ENCODE measurements around the gene PPIE. TPM values are rescaled to one million over a fixed set of nuclear protein-coding genes. Genes with fewer than 3 reads are reported as not detected.
A peak's percentile ranks its signal among the peaks of the same experiment; 100 is the strongest.

PPIE gene
- total and polyA plus RNA-seq, 4 experiments from 2014 or later = 67.7 to 162 (median 73.3) TPM

DNA sequence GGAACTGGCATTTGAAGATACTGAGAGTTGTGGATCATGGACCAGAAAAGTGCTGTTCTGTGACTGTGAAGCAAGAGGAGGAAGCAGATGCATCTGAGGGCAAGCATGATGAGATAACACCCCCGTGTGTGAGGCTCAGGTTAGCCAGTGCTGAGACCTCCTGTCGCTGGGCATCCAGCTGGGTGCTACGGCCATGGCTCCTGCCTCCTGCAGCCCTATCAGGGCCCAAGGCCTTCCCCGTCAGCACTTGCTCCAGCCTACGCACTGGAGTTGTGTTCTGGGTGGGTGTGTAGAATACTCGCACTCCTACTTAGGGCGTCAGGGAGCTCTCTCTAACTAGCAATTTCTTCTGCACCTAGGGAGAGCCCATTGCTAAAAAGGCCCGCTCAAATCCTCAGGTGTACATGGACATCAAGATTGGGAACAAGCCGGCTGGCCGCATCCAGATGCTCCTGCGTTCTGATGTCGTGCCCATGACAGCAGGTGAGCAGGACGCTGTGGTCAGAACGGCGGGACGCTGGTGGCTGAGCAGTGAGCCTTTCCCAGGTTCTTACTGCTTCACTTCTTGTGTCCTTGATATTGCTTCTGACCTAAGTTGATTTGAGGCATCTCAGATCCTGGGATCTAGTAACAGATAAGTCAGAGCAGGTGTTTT is 6.5 kb downstream of the PPIE start:
- H3K4me1 ChIP-seq (ENCODE audit: insufficient read depth, low read length) = peaks cover 4% of the 10 kb centered on the region
- no peak overlapping the region for H3K4me3 ChIP-seq (ENCODE audit: low read length in 2 of 2)
- CTCF ChIA-PET (ENCODE audit: partially characterized antibody) = no interaction called here
- Mint-ChIP-seq H3K27me3 (no peaks in the 10 kb centered on the region), H3K27ac (peak overlapping the region in 1 of 7 donors; percentile 27), H3K4me1 (peaks cover 4 to 17% (median 9%) of the 10 kb centered on the region in 4 donors), H3K4me3 (no peak overlapping the region), H3K9me3 (peaks cover 0 to 1% (median 0%) of the 10 kb centered on the region in 8 donors), H3K36me3 (peaks cover 69 to 80% of the 10 kb centered on the region in 2 donors)
- no peaks in the 10 kb centered on the region for H3K9me3 ChIP-seq (ENCODE audit: control insufficient read depth in 1 of 2, low read length in 2 of 2)
- H3K27me3 ChIP-seq (ENCODE audit: insufficient read depth, low read length) = no peaks in the 10 kb centered on the region
- no peak for DNase-seq
- intact Hi-C loops (cut with micrococcal nuclease) = no loop called here
- H3K27ac ChIP-seq (ENCODE audit: low read depth, low read length) = no peak overlapping the region
- H3K36me3 ChIP-seq (ENCODE audit: insufficient read depth, low read length) = peaks cover 87% of the 10 kb centered on the region
- POLR2A ChIA-PET (ENCODE audit: partially characterized antibody) = no interaction called here

DNA sequence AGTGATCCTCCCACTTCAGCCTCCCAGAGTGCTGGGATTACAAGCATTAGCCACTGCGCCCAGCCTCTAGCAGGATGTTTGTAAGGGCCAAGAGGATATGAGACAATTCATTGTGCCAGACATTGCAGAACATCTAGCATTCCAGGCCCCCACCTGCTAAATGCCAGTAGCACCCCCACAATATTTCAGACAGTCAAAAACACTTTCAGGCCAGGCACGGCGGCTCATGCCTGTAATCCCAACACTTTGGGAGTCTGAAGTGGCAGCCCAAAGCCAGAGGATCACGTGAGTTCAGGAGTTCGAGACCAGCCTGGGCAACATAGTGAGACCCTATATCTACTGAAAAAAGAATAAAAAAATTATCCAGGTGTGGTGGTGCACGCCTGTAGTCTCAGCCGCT is 12.9 kb downstream of the PPIE start:
- Histone ChIP-seq H3K9me3 (ENCODE audit: control insufficient read depth in 1 of 2, low read length in 2 of 2) (no peaks in the 10 kb centered on the region), H3K27ac (ENCODE audit: low read depth, low read length) (no peak overlapping the region), H3K27me3 (ENCODE audit: insufficient read depth, low read length) (no peaks in the 10 kb centered on the region), H3K4me1 (ENCODE audit: insufficient read depth, low read length) (no peaks in the 10 kb centered on the region), H3K4me3 (ENCODE audit: low read length in 2 of 2) (no peak overlapping the region), H3K36me3 (ENCODE audit: insufficient read depth, low read length) (peaks cover 93% of the 10 kb centered on the region)
- intact Hi-C loops (cut with micrococcal nuclease) = no loop called here
- ChIA-PET CTCF (ENCODE audit: partially characterized antibody) (interaction anchor here (1.8 kb wide), 1 partner anchor 94 kb away, joined by 5 read pairs; no protein-coding TSS in a partner anchor), POLR2A (ENCODE audit: partially characterized antibody) (no interaction called here)
- Mint-ChIP-seq H3K27ac (peak overlapping the region in 1 of 7 donors; percentile 38), H3K4me1 (peaks cover 0 to 3% (median under 1%) of the 10 kb centered on the region in 4 donors), H3K36me3 (peaks cover 60 to 85% of the 10 kb centered on the region in 2 donors), H3K4me3 (no peak overlapping the region), H3K9me3 (no peaks in the 10 kb centered on the region), H3K27me3 (no peaks in the 10 kb centered on the region)
- DNase-seq = no peak

DNA sequence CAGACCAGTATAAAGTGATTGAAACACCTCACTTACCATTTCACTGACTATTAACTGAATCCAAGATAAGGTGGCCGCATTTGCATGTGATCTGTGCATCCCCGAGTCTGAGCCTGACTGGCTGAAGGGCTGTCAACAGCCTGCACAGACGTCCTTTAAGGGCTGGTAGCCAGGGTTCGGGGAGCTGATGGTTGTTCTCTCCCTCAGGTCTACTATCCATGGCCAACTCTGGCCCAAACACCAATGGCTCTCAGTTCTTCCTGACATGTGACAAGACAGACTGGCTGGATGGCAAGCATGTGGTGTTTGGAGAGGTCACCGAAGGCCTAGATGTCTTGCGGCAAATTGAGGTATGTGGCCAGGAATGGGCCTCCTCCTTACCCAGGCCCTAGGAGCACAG is 14.0 kb downstream of the PPIE start:
- Histone ChIP-seq H3K27me3 (ENCODE audit: insufficient read depth, low read length) (no peaks in the 10 kb centered on the region), H3K36me3 (ENCODE audit: insufficient read depth, low read length) (peaks cover 94% of the 10 kb centered on the region), H3K4me3 (ENCODE audit: low read length in 2 of 2) (no peak overlapping the region), H3K27ac (ENCODE audit: low read depth, low read length) (no peak overlapping the region), H3K9me3 (ENCODE audit: control insufficient read depth in 1 of 2, low read length in 2 of 2) (no peaks in the 10 kb centered on the region), H3K4me1 (ENCODE audit: insufficient read depth, low read length) (no peaks in the 10 kb centered on the region)
- DNase-seq = no peak
- POLR2A ChIA-PET (ENCODE audit: partially characterized antibody) = no interaction called here
- CTCF ChIA-PET (ENCODE audit: partially characterized antibody) = interaction anchor here (1.8 kb wide), 1 partner anchor 95 kb away, joined by 5 read pairs; no protein-coding TSS in a partner anchor
- H3K27ac Mint-ChIP-seq = no peak overlapping the region
- H3K36me3 Mint-ChIP-seq = peaks cover 63 to 89% of the 10 kb centered on the region in 2 donors
- intact Hi-C loops (cut with micrococcal nuclease) = no loop called here
- peaks cover 0 to 2% (median under 1%) of the 10 kb centered on the region in 4 donors for H3K4me1 Mint-ChIP-seq
- no peaks in the 10 kb centered on the region for H3K9me3 Mint-ChIP-seq
- no peak overlapping the region for H3K4me3 Mint-ChIP-seq
- no peaks in the 10 kb centered on the region for H3K27me3 Mint-ChIP-seq

DNA sequence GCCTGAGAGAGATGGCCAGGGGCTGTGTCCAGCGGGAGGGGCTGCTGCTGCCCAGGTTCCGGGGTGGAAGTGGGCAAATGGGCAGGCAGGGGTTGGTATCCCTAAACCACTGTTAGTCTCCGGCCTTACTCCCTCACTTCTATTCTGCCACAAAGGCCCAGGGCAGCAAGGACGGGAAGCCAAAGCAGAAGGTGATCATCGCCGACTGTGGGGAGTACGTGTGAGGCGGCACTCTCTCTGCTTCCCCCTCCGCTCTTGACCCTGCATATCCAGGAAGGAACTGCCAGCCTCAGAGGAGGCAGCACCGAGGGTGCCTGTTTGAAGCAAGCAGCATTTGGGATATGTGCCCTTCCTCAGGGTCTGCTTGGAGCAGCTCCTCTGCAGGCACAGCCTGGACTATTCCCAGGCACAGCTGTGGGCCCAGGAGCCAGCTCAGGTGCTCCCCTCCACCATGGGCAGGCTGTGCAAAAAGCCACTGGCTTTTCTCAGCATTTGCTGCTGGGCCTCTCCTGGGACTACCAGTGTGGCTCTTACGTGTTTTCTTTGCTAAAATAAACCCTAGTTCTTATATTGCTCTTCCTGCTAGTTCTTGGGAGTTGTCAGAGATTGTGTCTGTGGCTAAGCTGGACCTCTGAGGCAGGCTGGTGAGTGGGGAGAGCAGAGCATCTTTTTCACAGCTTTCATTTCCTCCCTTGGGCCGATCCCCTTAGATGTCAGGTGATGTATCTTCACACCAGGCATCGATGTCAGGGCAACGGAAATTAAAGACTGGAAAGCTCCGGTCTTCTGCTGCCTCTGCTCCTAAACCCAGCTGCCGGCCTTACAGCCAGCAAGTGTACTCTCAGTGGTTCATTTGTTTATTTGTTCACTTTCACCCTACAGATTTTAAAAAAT is 14.7 kb downstream of the PPIE start:
- intact Hi-C loops (cut with micrococcal nuclease) = no loop called here
- no peaks in the 10 kb centered on the region for H3K27me3 Mint-ChIP-seq
- ChIA-PET POLR2A (ENCODE audit: partially characterized antibody) (no interaction called here), CTCF (ENCODE audit: partially characterized antibody) (interaction anchor here (1.8 kb wide), 1 partner anchor 95 kb away, joined by 5 read pairs; no protein-coding TSS in a partner anchor)
- H3K4me1 ChIP-seq (ENCODE audit: insufficient read depth, low read length) = no peaks in the 10 kb centered on the region
- no peak overlapping the region for H3K4me3 Mint-ChIP-seq
- DNase-seq = no peak
- H3K9me3 ChIP-seq (ENCODE audit: control insufficient read depth in 1 of 2, low read length in 2 of 2) = no peaks in the 10 kb centered on the region
- peaks cover 64 to 89% of the 10 kb centered on the region in 2 donors for H3K36me3 Mint-ChIP-seq
- no peaks in the 10 kb centered on the region for H3K9me3 Mint-ChIP-seq
- no peak overlapping the region for H3K27ac ChIP-seq (ENCODE audit: low read depth, low read length)
- peaks cover 0 to 2% (median under 1%) of the 10 kb centered on the region in 4 donors for H3K4me1 Mint-ChIP-seq
- peak overlapping the region in 1 of 7 donors; percentile 53 for H3K27ac Mint-ChIP-seq
- no peaks in the 10 kb centered on the region for H3K27me3 ChIP-seq (ENCODE audit: insufficient read depth, low read length)
- H3K36me3 ChIP-seq (ENCODE audit: insufficient read depth, low read length) = peaks cover 88% of the 10 kb centered on the region
- no peak overlapping the region for H3K4me3 ChIP-seq (ENCODE audit: low read length in 2 of 2)

DNA sequence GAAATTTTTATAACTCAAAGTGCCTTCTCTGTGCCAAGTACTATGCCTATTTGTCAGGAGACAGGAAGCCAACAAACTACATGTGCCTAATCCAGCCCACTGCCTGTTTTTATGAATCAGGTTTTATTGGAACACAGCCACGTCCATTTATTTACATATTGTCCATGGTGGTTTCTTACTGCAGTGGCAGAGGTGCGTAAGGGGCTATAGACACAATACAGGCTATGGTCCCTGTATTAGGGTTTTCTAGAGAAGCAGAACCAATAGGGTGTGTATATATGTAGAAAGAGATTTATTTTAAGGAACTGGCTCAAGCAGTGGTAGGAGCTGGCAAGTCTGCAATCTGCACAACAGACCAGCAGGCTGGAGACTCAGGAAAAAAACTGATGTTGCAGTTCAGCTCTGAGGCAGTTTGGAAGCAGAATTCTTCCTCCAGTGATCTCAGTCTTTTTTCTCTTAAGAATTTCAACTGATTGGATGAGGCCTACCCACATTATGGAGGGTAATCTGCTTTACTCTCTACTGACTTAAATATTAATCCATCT is 15.4 kb downstream of the PPIE start:
- H3K27ac Mint-ChIP-seq = no peak overlapping the region
- POLR2A ChIA-PET (ENCODE audit: partially characterized antibody) = no interaction called here

DNA sequence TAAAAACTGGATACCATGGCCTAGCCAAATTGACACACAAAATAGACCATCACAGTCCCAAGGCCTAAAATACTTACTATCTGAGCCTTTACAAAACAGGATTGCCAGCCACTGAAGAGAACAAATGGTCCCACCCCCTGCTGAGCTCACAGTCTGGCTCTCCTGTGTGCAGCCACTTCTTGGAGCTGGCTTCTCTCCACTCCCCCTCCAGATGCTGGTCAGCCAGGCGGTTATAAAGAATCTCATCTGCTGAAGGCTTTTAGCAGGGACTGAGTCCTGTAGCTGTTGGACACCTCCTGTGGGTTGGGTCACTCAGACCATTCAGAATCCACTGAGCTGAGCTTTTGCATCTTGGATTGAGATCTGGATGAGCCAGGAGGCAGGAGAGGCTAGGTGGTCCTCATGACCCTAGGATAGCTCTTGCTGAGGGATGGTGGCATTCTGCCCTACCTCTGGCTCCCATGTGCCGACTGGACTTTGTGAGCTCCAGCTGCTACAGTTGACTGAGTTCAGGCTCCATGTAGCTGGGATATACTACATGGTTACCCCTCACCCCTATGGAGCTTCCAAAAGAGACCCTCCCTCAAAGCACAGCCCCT is 16.3 kb downstream of the PPIE start:
- no peak overlapping the region for H3K27ac Mint-ChIP-seq
- CTCF ChIA-PET (ENCODE audit: partially characterized antibody) = no interaction called here

More for the DNA sequence above, 15.4 kb downstream of the PPIE start:
- H3K27ac ChIP-seq (ENCODE audit: low read depth, low read length) = no peak overlapping the region
- H3K36me3 Mint-ChIP-seq = peaks cover 65 to 89% of the 10 kb centered on the region in 2 donors
- no peaks in the 10 kb centered on the region for H3K9me3 ChIP-seq (ENCODE audit: control insufficient read depth in 1 of 2, low read length in 2 of 2)
- H3K27me3 Mint-ChIP-seq = no peaks in the 10 kb centered on the region
- CTCF ChIA-PET (ENCODE audit: partially characterized antibody) = no interaction called here
- no peaks in the 10 kb centered on the region for H3K9me3 Mint-ChIP-seq
- H3K27me3 ChIP-seq (ENCODE audit: insufficient read depth, low read length) = no peaks in the 10 kb centered on the region
- no peaks in the 10 kb centered on the region for H3K4me1 ChIP-seq (ENCODE audit: insufficient read depth, low read length)
- peaks cover 0 to 2% (median under 1%) of the 10 kb centered on the region in 4 donors for H3K4me1 Mint-ChIP-seq
- intact Hi-C loops (cut with micrococcal nuclease) = no loop called here
- H3K4me3 Mint-ChIP-seq = no peak overlapping the region
- no peak for DNase-seq
- H3K4me3 ChIP-seq (ENCODE audit: low read length in 2 of 2) = no peak overlapping the region
- H3K36me3 ChIP-seq (ENCODE audit: insufficient read depth, low read length) = peaks cover 81% of the 10 kb centered on the region

More for the DNA sequence above, 16.3 kb downstream of the PPIE start:
- Mint-ChIP-seq H3K36me3 (peaks cover 65 to 89% of the 10 kb centered on the region in 2 donors), H3K9me3 (no peaks in the 10 kb centered on the region), H3K4me1 (peaks cover 0 to 2% (median under 1%) of the 10 kb centered on the region in 4 donors), H3K27me3 (no peaks in the 10 kb centered on the region), H3K4me3 (no peak overlapping the region)
- intact Hi-C loops (cut with micrococcal nuclease) = no loop called here
- Histone ChIP-seq H3K27me3 (ENCODE audit: insufficient read depth, low read length) (no peaks in the 10 kb centered on the region), H3K4me3 (ENCODE audit: low read length in 2 of 2) (no peak overlapping the region), H3K9me3 (ENCODE audit: control insufficient read depth in 1 of 2, low read length in 2 of 2) (no peaks in the 10 kb centered on the region), H3K27ac (ENCODE audit: low read depth, low read length) (no peak overlapping the region), H3K36me3 (ENCODE audit: insufficient read depth, low read length) (peaks cover 73% of the 10 kb centered on the region), H3K4me1 (ENCODE audit: insufficient read depth, low read length) (no peaks in the 10 kb centered on the region)
- POLR2A ChIA-PET (ENCODE audit: partially characterized antibody) = interaction anchor here (0.8 kb wide), 1 partner anchor 16 kb away, joined by 3 read pairs; no protein-coding TSS in a partner anchor
- DNase-seq = no peak

All from CD4-positive, alpha-beta memory T cell (primary cell).